ENCODE data around the gene CD274.

GRCh38 chr9:5510360-5510931 is 60.1 kb downstream of the CD274 start, which contains the start of gene PDCD1LG2:
- TF ChIP-seq CTCF (IDR thresholded peaks at IDR 0.05 in 2 of 3, conservative IDR thresholded peaks at IDR 0.05 in 1 of 3; ENCODE audit: control insufficient read depth in 2 of 3, extremely low read depth in 1 of 3, insufficient read depth in 1 of 3, low read depth in 3 of 3, low read length in 3 of 3) (no peak), NFXL1 (IDR thresholded peaks at IDR 0.05; ENCODE audit: borderline replicate concordance) (no peak)

Data from GM12878 (cell line).